ENCODE results near the gene TMEM107.

- TF ChIP-seq NFIC (IDR thresholded peaks at IDR 0.05; ENCODE audit: low read depth, low read length) = no peak
- TF ChIP-seq POLR2AphosphoS2 (IDR thresholded peaks at IDR 0.05; ENCODE audit: low read depth, low read length) = no peak
- no peak for TF ChIP-seq POLR2AphosphoS5 (IDR thresholded peaks at IDR 0.05; ENCODE audit: low read length)
Observed at GRCh38 chr17:8137645-8138373, 38.4 kb downstream of the TMEM107 start.
